Panc1 (cell line): ENCODE results near the gene PIBF1. TPM values are rescaled to one million over a fixed set of nuclear protein-coding genes. Genes with fewer than 3 reads are reported as not detected.

Experiments
- ATAC-seq: fragments of 200-7000 bp; cut with Tn5 transposase; 2 replicates; pipeline ENCODE4 v1.9.1; 2020; ENCODE audit warnings: mild to moderate bottlenecking, moderate library complexity
- BruUV-seq: library from RNA; stranded (reverse); fragments of 400-500 nt; replicated peaks from 2 replicates; lab custom pipeline; 2021; lab: Mats Ljungman, UMichigan
- CTCF ChIA-PET: fragments of 300-600 bp; sonication (Branson Sonifier 250); formaldehyde crosslinking; loops from one replicate; lab custom pipeline; 2022; ENCODE audit warnings: antibody characterized with exemption; lab: Charles Lee
- POLR2A ChIA-PET: fragments of 300-600 bp; sonication (Branson Sonifier 250); formaldehyde crosslinking; loops from one replicate; lab custom pipeline; 2022; ENCODE audit warnings: antibody characterized with exemption; lab: Charles Lee
- DNase-seq: peaks from one replicate; pipeline ENCODE4 v3.0.0-alpha.2; 2010; ENCODE audit warnings: low read depth, low spot score
- H3K27ac ChIP-seq: 2 replicates; pipeline ENCODE4 v1.5.1; 2011; ENCODE audit warnings: mild to moderate bottlenecking, low read length, inconsistent platforms
- H3K27me3 ChIP-seq: fragments of 200-500 bp; sonication (Bioruptor generic); 2 replicates; pipeline ENCODE4 v1.6.0; 2014; ENCODE audit warnings: low read length, inconsistent platforms; ENCODE audit not compliant: control insufficient read depth, insufficient read depth
- H3K36me3 ChIP-seq: fragments of 200-500 bp; sonication (Bioruptor generic); 2 replicates; pipeline ENCODE4 v1.5.1; 2014; ENCODE audit warnings: inconsistent platforms, mild to moderate bottlenecking, low read length, moderate library complexity; ENCODE audit not compliant: control insufficient read depth, insufficient read depth
- H3K4me1 ChIP-seq: 2 replicates; pipeline ENCODE4 v1.5.1; 2011; ENCODE audit warnings: inconsistent platforms, mild to moderate bottlenecking, low read length, moderate library complexity; ENCODE audit not compliant: control insufficient read depth, insufficient read depth
- H3K4me3 ChIP-seq, 2 experiments: 2 replicates each; pipeline ENCODE4 v1.5.1; 2011 to 2012; ENCODE audit warnings: low read depth in 2 of 2, low read length in 2 of 2, mild to moderate bottlenecking in 2 of 2, inconsistent platforms in 1 of 2, moderate library complexity in 1 of 2
- H3K9me3 ChIP-seq: fragments of 200-500 bp; sonication (Bioruptor generic); 2 replicates; pipeline ENCODE4 v1.5.1; 2014; ENCODE audit warnings: low read depth, mild to moderate bottlenecking, inconsistent platforms, low read length, moderate library complexity; ENCODE audit not compliant: control insufficient read depth, insufficient read depth
- POLR2AphosphoS5 ChIP-seq: IDR thresholded peaks from 2 replicates; pipeline ENCODE4 v1.6.1; 2012; ENCODE audit warnings: mild to moderate bottlenecking, low read depth, low read length, moderate library complexity
- SIN3A ChIP-seq: IDR thresholded peaks from 2 replicates; pipeline ENCODE4 v1.6.1; 2012; ENCODE audit warnings: low read depth, mild to moderate bottlenecking, low read length, moderate library complexity, borderline replicate concordance; ENCODE audit not compliant: insufficient read depth
- TCF7L2 ChIP-seq: IDR thresholded peaks from 2 replicates; pipeline ENCODE4 v1.6.1; 2011; ENCODE audit warnings: mild to moderate bottlenecking, low read depth, low read length, inconsistent platforms
- in situ Hi-C: cut with HindIII; loops from 2 replicates; pipeline ENCODE4 v1.10.0; 2016; ENCODE audit warnings: low sequenced_read_pairs, low pct_unique_long_range_greater_than_20kb
- intact Hi-C: fragments of 100-400 bp; cut with micrococcal nuclease; formaldehyde crosslinking; loops from one replicate; pipeline ENCODE4 v1.10.0; 2022; ENCODE audit not compliant: unreplicated experiment
- total RNA-seq: library from RNA; stranded (reverse); gene quantifications from one replicate; pipeline ENCODE4 v1.2.1, GENCODE V29; 2021; ENCODE audit not compliant: unreplicated experiment
- TF ChIP-seq, protein P1 (sequence below): fragments of 450-650 bp; IDR thresholded peaks from 2 replicates; pipeline ENCODE4 v1.5.1; 2017; ENCODE audit warnings: mild to moderate bottlenecking
- TF ChIP-seq, protein P2 (sequence below), 2 experiments: IDR thresholded peaks; 2 replicates each; pipeline ENCODE4 v1.6.1; 2011 to 2012; ENCODE audit warnings: low read depth in 2 of 2, control low read depth in 1 of 2, low read length in 1 of 2, mild to moderate bottlenecking in 1 of 2, moderate library complexity in 1 of 2; ENCODE audit not compliant: insufficient read depth in 1 of 2

The PIBF1 gene
- total RNA-seq, 1 experiment from 2014 or later = 11.7 TPM

DNA sequence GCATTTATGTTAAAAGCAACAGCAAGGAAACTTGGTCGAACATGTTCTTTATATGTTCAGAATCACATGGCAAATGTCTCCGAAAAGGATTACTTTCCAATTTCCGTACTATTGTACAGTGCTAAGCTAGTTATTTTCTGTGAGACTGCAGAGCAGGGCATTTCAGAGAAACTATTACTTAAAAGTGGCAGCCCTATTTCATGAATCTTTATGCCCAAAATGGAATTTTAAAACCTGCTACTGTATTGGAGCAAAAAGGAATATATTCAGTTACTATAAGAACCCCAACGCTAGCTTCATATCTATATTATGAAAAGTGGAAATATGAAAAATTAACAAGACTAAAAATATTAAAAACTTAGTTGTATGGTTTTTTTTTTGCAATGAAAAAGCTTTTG is 274.6 kb downstream of the PIBF1 start:
- BruUV-seq = no TSS peak
- Histone ChIP-seq H3K9me3 (no peaks in the 10 kb centered on the region), H3K27ac (no peak overlapping the region), H3K27me3 (peaks cover 2% of the 10 kb centered on the region; the same call in 1 of the 2 replicates), H3K4me1 (peaks cover 6% of the 10 kb centered on the region), H3K4me3 (no peak overlapping the region), H3K36me3 (peaks cover 2% of the 10 kb centered on the region; the same call in 1 of the 2 replicates)
- ChIA-PET CTCF (no interaction called here), POLR2A (no interaction called here)
- in situ Hi-C loops (no loop called here), intact Hi-C loops (no loop called here)
- TF ChIP-seq TCF7L2 = no peak
- no peak for ATAC-seq
- DNase-seq = no peak

DNA sequence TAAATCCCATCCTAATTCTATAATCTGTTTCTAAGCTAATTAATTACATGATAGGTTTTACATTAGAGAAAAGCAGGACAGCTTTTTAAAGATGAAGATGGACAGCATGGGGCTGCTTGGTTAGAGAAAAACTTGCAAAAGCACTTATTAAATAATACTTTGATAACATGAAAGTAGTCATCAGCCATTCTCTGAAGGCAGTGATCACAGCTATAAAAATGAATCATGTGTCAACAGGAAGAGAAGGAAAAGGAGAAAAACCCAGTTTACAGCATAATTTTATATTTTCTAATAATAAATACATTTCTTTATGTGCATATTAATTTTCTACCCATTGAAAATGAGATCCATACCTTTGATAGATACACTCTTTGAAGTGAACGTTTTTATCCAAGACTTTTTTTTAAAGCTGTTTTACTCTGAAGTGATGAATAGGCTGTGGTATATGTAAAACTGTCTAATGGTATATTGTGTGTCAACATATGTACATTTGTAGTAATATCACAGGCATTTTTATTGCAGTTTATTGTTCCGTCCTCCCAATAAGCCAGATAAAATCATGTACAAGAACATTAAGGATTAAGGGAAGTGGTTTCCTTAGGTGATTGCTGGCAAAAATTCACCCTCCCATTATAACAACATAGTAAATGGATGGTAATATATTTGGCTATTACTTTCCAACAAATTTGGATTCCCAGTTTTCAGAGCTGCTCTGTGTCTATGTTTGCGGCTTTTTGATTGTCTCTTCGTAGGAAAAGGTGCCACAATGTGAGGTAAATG is 275.5 kb downstream of the PIBF1 start:
- POLR2A ChIA-PET = no interaction called here

More for the DNA sequence above, 275.5 kb downstream of the PIBF1 start:
- TF ChIP-seq POLR2AphosphoS5 = no peak
- TF ChIP-seq TCF7L2 = no peak
- TF ChIP-seq, protein P1, sequence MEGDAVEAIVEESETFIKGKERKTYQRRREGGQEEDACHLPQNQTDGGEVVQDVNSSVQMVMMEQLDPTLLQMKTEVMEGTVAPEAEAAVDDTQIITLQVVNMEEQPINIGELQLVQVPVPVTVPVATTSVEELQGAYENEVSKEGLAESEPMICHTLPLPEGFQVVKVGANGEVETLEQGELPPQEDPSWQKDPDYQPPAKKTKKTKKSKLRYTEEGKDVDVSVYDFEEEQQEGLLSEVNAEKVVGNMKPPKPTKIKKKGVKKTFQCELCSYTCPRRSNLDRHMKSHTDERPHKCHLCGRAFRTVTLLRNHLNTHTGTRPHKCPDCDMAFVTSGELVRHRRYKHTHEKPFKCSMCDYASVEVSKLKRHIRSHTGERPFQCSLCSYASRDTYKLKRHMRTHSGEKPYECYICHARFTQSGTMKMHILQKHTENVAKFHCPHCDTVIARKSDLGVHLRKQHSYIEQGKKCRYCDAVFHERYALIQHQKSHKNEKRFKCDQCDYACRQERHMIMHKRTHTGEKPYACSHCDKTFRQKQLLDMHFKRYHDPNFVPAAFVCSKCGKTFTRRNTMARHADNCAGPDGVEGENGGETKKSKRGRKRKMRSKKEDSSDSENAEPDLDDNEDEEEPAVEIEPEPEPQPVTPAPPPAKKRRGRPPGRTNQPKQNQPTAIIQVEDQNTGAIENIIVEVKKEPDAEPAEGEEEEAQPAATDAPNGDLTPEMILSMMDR = no peak
- TF ChIP-seq, protein P2, sequence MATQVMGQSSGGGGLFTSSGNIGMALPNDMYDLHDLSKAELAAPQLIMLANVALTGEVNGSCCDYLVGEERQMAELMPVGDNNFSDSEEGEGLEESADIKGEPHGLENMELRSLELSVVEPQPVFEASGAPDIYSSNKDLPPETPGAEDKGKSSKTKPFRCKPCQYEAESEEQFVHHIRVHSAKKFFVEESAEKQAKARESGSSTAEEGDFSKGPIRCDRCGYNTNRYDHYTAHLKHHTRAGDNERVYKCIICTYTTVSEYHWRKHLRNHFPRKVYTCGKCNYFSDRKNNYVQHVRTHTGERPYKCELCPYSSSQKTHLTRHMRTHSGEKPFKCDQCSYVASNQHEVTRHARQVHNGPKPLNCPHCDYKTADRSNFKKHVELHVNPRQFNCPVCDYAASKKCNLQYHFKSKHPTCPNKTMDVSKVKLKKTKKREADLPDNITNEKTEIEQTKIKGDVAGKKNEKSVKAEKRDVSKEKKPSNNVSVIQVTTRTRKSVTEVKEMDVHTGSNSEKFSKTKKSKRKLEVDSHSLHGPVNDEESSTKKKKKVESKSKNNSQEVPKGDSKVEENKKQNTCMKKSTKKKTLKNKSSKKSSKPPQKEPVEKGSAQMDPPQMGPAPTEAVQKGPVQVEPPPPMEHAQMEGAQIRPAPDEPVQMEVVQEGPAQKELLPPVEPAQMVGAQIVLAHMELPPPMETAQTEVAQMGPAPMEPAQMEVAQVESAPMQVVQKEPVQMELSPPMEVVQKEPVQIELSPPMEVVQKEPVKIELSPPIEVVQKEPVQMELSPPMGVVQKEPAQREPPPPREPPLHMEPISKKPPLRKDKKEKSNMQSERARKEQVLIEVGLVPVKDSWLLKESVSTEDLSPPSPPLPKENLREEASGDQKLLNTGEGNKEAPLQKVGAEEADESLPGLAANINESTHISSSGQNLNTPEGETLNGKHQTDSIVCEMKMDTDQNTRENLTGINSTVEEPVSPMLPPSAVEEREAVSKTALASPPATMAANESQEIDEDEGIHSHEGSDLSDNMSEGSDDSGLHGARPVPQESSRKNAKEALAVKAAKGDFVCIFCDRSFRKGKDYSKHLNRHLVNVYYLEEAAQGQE (IDR thresholded peaks at IDR 0.05; ENCODE audit: insufficient read depth in 1 of 2, low read depth in 2 of 2, low read length in 1 of 2) = no peak
- TF ChIP-seq SIN3A = no peak
- DNase-seq (no peak), ATAC-seq (no peak)
- H3K4me3 ChIP-seq = no peak overlapping the region
- H3K36me3 ChIP-seq = peaks cover 2% of the 10 kb centered on the region; the same call in 1 of the 2 replicates
- in situ Hi-C loops = no loop called here
- intact Hi-C loops = no loop called here
- no peaks in the 10 kb centered on the region for H3K9me3 ChIP-seq
- peaks cover 2% of the 10 kb centered on the region; the same call in 1 of the 2 replicates for H3K27me3 ChIP-seq
- H3K27ac ChIP-seq = no peak overlapping the region
- BruUV-seq = no TSS peak
- CTCF ChIA-PET = no interaction called here
- H3K4me1 ChIP-seq = peaks cover 6% of the 10 kb centered on the region
